T-helper 9 cell (primary cell): ENCODE data around the gene ACSBG1.
"Not testable (repeated sequence)": the region's sequence is repeated elsewhere in the genome, so short reads cannot be mapped to it uniquely, and the experiment has no call there.

ENCODE experiments used
- DNase-seq: peaks from one replicate; pipeline ENCODE4 v3.0.0-alpha.2; 2020

The ACSBG1 gene

DNA sequence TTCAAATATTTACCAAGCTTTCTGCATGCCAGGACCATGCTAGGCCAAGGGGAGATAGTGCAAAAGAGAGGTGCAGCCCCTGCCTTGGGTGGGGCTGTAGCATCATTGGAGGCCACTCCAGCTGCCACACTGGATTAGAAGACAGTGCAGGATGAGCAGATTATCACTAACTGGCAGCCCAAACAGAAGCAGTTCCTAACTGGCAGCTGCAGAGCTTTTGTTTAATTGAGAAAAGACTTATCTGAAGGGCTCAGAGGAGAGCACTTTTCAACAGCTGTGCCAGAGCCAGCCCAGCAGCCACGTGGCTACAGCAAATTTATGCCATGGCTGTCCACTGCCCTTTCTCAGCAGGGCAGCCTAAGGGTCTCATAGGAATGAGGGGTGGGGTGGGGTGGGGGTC is 13.5 kb upstream of the ACSBG1 start:
- DNase-seq, result no peak

DNA sequence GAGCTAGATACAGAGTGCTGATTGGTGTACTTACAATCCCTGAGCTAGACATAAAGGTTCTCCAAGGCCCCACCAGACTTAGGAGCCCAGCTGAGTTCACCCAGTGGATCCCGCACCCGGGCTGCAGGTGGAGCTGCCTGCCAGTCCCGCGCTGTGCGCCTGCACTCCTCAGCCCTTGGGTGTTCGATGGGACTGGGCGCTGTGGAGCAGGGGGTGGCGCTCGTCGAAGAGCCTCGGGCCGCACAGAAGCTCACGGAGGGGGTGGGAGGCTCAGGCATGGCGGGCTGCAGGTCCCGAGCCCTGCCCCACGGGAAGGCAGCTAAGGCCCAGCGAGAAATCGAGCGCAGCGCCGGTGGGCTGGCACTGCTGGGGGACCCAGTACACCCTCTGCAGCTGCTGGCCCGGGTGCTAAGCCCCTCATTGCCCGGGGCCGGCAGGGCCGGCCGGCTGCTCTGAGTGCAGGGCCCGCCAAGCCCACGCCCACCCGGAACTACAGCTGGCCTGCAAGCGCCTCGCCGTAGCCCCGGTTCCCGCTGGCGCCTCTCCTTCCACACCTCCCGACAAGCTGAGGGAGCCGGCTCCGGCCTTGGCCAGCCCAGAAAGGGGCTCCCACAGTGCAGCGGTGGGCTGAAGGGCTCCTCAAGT is 11.7 kb upstream of the ACSBG1 start:
- DNase-seq, result not testable (repeated sequence)

DNA sequence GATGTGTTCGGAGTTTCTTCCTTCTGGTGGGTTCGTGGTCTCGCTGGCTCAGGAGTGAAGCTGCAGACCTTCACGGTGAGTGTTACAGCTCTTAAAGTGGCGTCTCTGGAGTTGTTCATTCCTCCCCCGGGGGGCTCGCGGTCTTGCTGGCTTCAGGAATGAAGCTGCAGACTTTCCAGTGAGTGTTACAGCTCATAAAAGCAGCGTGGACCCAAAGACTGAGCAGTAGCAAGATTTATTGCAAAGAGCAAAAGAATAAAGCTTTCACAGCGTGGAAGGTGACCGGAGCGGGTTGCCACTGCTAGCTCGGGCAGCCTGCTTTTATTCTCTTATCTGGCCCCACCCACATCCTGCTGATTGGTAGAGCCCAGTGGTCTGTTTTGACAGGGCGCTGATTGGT is 11.0 kb upstream of the ACSBG1 start:
- not testable (repeated sequence) for DNase-seq

DNA sequence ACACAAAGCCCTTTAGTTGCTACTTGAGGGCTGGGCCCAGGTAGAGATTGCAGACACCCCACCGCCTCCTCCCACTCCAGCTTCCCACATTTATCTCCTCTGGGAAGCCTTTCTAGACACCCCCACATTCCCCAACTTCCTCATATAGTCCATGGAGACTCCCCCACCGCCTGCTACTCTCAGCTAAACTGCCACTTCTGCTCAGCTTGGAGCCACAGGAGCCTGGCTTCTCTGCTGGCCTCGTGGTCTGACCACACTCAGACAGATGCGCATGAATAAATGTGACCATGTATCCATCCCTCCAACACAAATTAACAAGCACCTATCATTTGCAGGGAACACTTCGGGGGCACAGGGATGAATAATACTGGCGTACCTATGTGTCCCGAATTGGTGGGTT is 10.5 kb upstream of the ACSBG1 start:
- DNase-seq, result no peak

DNA sequence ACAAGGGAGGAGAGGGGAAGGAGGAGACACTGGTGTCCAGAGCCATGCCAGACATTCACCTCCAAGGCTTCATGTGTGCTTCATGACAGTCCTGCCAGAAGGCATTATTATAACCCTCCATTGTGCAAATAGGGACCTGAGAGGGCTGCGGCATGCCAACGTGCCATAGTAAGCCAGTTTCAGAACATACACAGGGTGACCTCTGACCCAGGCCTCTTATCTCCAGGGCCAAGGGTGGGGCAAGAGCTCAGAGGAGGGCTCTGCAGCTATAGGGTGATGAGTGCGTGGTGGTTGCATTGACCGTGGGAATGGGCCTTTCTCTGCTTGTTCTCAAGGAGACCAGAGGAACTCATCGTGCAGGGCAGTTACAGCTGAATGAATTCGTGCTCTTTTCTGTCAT is 9.7 kb upstream of the ACSBG1 start:
- DNase-seq, result no peak

DNA sequence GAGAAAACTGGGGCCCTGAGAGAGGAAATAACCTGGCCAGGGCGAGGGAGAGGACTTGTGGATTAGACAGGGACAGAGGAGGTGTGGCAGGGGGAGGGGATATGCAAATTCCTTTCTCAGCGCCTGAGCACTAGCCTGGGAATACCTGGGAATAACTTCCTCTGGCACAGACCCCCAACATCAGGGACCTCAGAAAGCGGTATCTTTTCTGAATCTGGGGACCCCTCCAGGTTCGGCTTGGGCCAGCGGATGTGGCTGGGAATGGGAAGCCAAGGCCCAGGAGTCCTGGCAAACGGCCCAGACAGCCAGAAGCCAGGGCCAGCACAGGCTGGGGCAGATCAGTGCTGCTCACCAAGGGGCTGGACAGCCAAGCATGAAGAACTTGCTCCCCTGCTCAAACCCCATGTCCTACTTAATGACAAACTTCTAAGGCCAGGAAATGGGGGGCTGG is 9.2 kb upstream of the ACSBG1 start:
- no peak for DNase-seq

DNA sequence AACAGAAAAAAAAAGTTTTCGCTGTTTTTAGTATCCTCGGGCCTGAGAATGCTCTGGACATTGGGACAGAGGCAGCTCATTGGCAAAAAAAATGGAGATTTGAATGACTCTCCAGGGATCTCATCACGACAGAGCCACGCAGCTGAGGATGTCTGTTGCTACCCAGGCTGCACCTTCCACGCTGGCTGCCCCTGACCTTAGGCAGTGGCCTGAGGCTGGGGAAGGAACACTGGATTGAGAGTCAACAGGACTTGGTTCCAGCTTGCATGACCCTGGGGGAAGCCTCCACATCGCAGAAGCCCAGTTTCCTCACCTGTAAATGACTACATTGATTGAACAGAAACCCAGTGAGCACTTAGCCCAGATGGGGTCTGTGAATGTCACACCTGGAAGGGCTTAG is 8.7 kb upstream of the ACSBG1 start:
- no peak for DNase-seq

DNA sequence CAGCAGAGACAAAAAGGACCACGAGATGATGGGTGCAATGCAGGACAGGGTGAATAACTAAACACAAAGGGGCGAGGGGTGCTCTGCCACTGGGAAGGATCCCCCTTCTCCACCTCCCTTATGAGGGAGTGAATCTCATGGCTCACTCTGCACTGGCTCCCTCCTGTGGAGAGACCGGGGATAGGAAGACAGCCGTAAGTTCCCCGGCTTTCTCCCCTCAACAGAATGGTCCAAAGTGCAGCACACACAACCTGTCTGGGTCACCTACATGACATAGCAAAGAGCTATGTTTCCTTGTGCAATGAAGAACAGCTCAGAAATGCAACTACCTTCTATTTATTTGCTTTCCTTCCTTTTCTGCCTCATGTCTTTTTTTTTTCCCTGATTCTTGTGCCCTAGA is 7.8 kb upstream of the ACSBG1 start:
- no peak for DNase-seq

DNA sequence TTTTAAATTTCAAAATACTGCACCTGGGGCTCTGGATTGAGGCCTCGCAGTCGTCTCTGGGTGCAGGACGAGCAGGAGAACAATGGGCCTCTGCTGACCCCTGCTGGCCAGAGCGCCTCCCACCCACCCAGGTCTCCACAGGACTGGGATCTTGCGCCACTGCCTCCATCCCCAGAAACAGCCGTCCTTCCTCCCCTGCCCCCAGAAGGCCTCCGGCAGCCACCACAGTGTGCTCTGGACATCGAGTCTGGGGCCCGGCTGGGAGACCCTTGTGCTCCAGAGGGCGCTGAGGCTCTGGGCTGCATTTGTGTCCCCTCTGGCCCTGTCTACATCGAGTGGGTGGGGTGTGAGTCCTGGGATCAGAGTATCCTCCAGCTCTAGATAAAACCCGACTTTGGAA is 6.7 kb upstream of the ACSBG1 start:
- DNase-seq, result peak; percentile 81

DNA sequence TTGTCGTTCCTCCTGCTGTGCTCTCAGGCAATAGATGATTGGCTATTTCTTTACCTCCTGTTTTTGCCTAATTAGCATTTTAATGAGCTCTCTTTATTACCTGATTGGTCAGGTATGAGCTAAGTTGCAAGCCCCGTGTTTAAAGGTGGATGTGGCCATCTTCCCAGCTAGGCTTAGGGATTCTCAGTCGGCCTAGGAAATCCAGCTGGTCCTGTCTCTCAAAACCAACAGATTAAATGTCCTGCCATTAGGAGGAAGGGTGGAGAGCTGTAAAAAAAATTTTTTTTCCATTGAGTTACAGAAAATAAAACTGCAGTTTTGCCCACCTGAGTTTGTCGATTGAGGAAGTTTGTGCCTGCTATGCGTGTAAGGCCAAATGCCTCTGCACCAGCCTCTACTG is 5.4 kb upstream of the ACSBG1 start:
- no peak for DNase-seq

DNA sequence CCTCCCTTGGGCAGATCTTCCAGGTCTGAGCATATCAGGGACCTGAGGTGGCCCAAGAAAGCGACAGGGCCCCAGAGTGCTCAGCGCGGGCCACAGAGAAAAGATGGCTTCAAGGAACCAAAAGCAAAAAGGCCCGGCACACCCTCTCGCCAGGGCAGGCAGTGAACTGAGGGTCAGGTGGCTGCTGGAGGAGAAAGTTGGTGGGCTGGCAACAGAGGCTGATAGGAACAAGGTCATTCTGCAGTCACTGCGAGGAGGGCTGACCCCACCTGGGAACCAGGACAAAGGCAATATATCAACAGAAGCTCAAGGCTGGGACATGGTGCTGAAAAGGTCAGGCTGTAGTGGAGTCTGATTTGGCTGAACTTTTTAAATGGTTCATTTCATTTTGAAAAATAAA is 2.8 kb upstream of the ACSBG1 start:
- DNase-seq, result no peak

DNA sequence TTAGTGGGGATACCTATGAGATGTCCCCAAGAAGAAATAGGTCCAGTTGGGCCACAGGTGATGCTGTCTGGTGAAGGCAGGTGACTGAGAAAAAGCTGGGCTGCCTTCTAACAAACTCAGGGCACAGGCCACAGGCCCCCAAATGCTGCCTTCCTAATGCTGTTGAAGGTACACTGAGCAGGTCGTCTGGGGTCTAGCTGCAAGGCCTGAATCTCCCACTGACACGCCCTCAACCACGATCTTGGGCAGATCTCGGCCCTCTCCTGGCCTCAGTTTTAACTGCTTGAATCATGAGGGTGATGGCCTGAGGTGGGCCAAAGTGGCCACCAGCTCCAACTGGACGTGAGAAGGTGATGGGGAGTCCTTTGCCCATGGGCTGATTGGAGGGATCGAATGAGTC is 2.1 kb upstream of the ACSBG1 start:
- no peak for DNase-seq

DNA sequence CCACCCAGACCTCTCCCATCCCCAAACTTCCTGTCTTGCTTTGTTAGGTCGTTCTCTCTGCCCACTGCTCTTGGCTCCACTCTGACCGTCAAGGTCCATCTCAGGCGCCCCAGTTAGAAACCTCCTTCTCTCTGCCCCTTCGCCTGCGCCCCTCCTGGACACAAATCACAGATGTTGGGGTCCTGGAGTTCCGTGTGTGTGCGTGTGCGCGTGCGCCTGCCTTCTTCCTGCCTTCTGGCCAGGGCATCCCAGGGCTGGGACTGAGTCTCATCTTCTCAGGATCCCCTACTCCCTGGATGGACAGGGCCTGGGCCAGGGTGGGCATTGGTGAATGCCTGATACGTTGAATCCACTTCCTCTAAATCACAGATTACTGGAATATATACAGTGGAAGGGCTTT is 869 bp downstream of the ACSBG1 start:
- no peak for DNase-seq

DNA sequence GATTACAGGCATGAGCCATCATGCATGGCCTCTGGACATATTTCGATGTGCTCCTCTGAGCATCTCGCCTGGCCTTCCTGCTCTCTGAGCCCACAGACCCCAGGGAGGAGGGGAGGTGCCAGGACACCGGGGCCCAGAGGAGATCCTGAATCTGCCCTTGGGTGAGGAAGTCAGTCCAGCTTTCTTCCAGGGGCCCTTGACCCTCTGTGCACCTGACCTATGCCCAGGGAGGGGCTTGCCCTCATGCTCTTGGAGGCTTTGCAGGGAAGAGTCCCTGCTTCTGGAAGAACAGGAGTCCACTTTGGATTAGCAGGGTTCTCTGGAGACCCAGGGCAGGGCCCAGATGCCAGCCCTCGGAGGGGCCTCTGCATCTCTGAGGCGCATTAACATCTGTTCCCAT is 1.4 kb downstream of the ACSBG1 start:
- no peak for DNase-seq

DNA sequence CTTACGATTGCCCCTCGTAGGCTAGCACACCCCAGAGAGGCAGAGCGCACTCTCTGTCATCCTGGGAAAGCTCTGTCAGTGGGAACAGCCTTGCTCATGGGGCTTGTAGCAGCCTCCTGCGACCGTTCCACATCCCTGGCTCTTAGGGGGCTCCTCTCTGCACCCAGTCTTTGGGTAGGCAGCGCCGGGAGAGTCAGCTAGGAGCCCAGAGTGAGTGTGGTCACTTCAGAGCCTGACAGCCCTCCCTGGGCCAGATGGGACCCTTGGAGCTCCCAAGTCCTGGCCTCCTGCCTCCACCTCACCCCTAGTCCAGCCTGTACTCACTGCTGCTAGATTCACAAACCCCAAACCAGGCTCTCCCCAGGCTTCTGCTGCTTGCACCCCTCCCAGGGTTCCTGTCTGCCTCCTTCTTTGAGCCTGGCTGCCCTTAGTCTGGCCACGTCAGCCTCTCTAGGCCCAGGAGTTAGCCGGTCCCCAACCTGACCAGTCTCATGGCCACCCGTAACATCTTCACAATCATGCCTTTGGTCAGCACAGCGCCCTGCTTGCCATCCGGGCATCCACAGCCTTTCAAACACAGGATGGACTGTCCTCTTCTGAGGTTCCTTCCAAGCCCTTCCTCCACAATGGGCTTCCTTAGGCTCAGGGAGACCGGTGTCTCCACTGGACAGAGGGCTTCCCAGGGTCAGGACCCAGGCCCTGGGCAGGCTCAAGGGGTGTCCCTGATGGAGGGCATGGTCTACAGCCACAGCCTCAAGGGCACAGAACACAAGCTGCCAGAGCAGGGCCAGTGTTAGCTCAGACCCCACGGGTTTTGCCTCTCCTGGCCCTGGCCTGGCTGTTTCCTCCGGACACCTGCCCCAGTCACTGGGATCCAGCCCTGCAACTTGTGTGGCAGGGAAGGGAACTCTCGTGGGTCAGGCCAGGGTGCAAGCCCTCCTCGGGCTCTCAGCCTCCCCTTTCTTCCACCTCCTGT is 4.6 kb downstream of the ACSBG1 start:
- no peak for DNase-seq

DNA sequence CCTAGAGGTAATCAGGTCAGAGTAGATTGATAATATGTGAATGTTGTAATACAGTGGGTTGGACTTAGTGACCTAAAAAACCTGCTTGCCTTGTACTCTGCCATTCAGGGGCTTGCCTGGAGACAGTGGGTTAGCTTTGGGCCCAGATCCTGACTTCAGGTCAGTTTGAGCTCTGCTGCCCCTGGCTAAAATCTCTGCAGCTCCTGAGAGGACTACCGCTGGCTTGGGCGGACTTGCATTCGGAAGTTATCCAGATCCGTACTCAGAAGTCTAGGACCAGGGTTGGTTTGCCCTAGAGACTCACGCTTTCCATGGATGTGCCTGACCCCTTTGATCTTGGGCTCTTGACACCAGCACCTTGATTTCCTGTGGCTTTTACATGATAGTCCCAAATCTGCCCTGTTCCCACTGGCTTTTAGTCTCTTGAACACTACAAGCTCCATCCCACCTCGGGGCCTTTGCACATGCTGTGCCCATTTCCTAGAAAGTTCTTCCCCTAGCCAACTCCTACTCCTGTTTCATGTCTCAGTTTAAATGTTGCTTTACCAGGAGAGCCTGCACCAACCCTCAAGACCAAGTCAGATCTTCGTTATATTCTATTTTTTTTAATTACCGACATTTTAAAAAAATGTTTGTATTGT is 5.9 kb downstream of the ACSBG1 start:
- no peak for DNase-seq

DNA sequence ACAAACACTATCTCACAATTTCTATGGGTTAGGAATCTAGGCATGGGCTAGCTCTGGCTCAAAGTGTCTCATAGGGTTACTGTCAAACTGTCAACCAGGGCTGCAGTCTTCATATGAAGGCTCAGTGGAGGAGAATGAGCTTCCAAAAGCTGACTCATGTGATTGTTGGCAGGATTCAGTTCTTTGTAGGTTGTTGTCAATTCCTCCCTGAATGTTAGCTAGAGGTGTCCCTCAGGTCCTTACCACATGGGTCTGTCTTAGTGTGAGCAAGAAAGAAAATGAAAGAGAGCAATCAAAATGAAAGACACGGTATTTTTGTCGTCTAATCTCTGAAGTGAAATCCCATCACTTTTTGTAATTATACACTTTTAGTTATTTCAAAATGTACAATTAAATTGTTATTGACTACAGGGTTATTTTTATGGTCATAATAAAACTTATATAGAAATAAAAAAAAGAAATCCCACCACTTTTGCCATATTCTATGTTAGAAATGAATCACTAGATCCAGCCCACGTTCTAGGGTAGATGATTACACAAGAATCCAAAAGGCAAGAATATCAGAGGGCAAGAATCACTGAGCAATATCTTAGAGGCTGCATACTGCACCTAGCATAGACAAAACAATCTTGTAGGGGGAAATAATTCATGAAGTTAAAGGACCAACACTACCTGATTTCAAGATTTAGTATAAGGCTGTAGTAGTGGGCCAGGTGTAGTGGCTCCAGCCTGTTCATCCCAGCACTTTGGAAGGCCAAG is 8.4 kb downstream of the ACSBG1 start:
- DNase-seq, result no peak

DNA sequence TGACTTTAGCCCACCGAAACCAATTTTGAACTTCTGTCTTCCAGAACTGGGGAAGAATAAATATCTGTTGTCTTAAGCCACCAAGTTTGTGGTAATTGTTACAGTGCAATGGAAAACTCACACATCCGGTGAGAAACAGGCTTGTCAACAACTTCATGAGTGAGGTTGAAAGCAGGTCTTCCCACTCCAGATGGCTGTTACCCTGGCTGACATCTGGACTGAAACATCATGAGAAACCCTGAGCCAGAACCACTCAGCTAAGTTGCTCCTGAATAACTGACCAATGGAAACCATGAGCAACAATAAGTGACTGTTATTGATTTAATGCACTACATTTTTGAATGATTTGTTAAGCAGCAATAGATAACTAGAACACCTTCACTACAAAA is 10.3 kb downstream of the ACSBG1 start:
- DNase-seq, result no peak

DNA sequence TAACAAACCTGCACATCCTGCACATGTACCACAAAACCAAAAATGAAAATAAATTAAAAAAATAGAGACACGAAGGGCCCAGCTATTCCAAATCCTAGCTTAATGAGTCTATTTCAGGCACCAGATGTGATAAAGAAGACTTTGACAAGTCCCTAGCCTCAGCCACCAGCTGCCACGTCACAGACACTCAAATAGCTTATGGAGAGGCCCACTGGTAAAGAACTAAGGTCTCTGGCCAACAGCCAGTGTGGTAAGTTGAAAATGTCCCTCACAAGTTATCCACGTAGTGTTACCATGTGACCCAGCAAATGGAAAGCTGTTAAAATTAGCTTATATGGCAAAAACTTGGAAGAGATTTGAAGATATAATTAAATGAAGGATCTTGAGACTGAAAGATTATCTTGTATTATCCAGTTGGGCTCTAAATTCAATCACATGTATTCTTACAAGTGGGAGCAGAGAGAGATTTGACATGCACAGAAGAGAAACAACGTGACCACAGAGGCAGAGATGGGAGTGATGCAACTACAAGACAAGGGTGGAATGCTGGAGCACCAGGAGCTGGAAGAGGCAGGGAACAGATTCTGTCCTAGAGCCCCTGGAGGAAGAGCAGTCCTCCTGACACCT is 10.9 kb downstream of the ACSBG1 start:
- no peak for DNase-seq

DNA sequence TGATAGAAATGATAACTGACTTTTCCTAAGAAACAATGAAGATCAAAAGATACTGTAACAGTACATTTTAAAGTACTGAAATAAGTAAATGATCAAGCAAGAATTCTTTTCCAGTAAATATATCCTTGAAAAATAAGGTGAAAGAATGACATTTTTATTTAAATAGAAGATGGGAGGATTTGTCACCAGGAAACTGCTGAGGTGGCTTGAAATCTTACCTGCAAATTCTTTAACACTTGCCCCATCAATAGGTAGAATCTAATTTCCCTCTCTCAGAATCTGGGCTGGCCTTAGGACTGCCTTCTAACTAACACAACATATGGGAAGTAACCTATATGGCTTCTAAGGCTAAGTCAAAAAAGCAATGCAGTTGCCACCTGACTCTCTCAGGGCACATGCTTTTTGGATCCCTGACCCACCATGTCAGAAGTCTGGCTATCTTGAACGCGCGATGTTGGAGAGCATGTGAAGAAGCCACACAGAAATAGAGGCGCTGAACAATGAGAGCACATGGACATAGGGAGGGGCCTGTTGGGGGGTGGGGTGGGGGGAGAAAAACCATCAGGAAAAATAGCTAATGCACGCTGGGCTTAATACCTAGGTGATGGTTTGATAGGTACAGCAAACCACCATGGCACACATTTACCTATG is 11.5 kb downstream of the ACSBG1 start:
- no peak for DNase-seq

DNA sequence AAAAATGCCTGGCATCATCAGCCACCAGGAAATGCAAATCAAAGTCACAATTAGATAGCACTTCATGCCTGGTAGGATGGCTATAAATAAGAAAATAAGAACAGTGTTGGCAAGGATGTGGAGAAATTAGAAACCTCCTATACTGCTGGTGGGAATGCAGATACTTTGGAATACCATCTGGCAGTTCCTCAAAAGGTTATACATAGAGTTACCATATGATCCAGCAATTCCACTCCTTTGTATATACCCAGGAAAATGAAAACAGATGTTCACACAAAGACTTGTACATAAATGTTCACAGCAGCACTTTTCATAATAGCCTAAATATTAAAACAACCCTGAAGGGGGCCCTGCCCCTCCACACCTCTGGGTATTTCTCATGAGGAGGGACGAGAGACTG is 13.7 kb downstream of the ACSBG1 start:
- no peak for DNase-seq
